ENCODE measurements around the gene USP31.
A peak's percentile ranks its signal among the peaks of the same experiment; 100 is the strongest.

USP31 gene, protein sequence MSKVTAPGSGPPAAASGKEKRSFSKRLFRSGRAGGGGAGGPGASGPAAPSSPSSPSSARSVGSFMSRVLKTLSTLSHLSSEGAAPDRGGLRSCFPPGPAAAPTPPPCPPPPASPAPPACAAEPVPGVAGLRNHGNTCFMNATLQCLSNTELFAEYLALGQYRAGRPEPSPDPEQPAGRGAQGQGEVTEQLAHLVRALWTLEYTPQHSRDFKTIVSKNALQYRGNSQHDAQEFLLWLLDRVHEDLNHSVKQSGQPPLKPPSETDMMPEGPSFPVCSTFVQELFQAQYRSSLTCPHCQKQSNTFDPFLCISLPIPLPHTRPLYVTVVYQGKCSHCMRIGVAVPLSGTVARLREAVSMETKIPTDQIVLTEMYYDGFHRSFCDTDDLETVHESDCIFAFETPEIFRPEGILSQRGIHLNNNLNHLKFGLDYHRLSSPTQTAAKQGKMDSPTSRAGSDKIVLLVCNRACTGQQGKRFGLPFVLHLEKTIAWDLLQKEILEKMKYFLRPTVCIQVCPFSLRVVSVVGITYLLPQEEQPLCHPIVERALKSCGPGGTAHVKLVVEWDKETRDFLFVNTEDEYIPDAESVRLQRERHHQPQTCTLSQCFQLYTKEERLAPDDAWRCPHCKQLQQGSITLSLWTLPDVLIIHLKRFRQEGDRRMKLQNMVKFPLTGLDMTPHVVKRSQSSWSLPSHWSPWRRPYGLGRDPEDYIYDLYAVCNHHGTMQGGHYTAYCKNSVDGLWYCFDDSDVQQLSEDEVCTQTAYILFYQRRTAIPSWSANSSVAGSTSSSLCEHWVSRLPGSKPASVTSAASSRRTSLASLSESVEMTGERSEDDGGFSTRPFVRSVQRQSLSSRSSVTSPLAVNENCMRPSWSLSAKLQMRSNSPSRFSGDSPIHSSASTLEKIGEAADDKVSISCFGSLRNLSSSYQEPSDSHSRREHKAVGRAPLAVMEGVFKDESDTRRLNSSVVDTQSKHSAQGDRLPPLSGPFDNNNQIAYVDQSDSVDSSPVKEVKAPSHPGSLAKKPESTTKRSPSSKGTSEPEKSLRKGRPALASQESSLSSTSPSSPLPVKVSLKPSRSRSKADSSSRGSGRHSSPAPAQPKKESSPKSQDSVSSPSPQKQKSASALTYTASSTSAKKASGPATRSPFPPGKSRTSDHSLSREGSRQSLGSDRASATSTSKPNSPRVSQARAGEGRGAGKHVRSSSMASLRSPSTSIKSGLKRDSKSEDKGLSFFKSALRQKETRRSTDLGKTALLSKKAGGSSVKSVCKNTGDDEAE (N-terminal part only)

DNA sequence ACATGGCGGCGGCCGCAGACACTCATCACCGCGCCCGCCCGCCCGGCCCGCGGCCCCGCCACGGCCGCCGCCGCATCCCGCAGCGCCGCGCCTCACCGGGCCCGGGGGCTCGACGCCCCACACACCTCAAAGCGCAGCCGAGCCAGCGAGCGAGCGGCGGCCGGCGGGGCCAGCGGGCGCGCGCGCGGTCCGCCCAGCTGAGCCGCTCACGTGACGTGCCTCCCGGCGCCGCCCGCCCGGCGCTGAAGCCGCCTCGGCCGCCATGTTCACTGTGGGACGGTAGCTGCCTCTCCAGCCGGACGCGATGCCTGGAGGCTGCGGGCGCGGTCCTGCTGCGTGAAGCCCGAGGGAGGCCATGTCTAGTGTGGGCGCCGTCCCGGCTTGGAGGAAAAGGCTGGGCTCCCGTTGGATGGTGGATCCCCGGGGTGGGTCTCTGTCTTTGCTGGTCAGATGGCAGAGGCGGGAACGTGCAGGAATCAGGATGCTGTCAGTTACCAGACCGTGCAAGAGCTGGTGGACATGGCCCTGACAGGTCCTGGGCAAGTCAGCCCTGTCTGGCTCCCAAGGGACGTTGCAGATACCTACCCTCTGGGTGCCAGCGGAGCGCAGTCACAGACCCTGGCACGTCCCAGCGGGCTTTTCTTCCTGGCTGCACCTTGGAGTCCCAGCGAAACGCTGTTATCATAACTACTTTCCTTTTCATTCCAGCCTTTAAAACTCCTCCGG lies at the start of gene USP31:
TSS of gene USP31 (minus strand) at position 186 of the 726 bp plus-strand sequence. CDS start at position 4, 182 bp downstream.
- peak; percentile 98 for DNase-seq (ENCODE audit: low spot score)

DNA sequence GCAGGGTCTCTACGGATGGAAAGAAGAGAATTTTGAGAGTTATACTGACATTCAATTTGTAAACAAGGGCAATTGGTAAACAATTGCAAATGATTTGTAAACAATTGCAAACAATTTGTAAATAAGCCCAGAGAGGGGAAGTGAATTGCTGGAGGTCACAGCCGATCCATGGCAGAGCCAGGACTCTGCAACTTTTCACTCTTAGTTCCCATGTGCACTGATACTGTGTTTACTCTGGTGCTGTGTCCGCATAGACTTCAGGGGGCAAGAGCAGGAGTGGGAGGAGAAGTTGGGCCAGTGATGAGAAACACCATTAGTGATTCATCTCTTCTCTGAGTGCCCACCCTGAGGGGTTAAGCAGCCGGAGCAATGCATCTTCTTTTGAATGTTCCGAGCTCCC lies 47.3 kb upstream of the USP31 start:
- no peak for DNase-seq (ENCODE audit: low spot score)

DNA sequence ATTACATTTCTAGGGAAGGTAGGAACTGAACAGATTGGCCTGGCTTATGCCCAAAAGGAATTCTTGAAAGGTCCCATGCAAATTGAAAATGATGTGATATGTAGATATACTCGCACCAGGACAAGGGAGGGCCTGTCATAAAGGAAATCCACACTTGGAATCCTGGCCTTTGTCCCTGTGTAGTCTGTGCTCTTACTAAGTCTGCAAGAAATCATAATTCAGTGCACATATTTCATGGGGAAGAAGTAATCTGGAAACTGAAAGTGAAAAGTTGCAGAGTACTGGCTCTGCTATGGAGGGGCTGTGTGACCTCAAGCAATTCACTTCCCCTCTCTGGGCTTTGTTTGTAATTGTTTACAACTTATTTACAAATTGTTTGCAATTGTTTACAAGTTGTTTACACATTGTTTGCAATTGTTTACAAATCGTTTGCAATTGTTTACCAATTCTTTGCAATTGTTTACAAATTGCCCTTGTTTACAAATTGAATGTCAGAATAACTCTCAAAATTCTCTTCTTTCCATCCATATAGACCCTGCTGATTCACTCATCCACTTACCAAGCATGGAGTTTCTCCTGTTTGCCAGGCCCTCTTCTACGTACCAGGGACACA lies 46.2 kb upstream of the USP31 start:
- no peak for DNase-seq (ENCODE audit: low spot score)

DNA sequence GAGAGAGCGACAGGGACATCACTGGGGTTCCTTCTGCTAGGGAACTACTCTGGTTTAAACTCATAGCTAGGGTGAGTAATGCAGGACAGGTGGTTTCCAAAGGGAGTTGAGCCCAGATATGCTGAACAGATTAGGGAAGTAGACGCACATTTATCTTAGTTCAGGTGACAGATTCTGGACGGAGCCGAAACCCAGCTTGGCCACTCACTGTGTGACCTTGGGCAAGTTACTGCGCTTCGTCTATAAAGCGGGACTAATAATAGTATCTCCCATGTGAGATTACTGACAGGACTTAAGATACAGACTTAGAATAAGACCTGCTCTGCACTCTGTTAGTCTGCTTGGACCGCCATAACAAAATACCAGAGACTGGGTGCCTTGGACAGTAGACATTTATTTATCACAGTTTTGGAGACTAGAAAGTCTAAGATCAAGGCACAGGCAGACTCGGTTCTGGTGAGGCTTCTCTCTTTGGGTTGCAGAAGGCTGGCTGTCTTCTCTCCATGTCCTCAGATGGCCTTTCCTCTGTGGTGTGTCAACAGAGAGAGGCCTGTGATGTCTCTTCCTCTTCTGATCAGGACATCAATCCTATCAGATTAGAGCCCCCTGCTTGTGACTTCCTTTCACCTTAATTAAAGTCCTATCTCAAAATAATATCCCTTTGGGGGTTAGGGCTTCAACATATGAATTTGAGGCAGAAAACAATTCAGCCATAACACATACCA lies 45.4 kb upstream of the USP31 start:
- no peak for DNase-seq (ENCODE audit: low spot score)

DNA sequence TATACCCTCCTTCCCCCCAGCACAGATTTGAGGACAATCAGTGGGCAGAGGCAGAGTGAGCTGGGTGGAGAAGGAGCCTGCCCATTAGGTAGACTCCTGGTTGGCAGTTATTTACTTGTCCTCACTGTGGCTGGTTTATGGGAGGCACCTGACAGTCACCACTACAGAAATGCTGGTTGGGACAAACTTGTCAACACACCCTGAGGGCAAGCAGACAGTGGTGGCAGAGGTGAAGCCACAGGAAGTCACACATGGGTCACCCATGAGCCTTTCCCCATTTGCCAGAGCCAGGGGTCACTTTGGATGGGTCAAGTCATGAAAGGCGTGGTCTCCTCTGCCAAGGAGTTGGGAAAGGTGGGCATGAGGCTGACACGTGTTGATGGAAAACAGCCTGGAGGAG lies 39.7 kb upstream of the USP31 start:
- DNase-seq (ENCODE audit: low spot score) = no peak

DNA sequence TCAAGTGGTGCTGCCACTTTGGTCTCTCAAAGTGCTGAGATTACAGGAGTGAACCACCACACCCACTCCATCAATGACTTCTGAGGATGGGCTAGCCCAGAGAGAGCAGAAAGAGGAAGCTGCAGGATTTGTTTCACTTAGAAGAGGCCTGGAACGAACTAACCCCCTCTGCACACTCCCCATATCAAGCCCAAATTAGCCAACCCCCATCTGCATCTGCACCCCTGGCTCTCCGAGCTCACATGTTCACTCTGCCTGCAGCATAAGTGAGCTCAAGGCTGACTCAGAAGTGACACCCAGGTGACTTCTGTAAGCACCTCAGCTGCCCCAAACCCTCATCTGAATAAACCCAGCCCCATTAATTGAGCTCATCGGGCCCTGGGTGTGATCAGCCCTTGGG lies 38.1 kb upstream of the USP31 start:
- no peak for DNase-seq (ENCODE audit: low spot score)

DNA sequence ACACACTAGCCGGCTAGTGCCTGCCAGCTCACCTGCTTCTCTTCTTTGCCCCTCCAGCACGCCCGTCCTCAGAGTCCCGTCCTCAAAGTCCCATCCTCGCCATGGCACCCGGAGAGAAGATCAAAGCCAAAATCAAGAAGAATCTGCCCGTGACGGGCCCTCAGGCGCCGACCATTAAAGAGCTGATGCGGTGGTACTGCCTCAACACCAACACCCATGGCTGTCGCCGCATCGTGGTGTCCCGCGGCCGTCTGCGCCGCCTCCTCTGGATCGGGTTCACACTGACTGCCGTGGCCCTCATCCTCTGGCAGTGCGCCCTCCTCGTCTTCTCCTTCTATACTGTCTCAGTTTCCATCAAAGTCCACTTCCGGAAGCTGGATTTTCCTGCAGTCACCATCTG lies 36.9 kb upstream of the USP31 start:
- DNase-seq (ENCODE audit: low spot score) = no peak

DNA sequence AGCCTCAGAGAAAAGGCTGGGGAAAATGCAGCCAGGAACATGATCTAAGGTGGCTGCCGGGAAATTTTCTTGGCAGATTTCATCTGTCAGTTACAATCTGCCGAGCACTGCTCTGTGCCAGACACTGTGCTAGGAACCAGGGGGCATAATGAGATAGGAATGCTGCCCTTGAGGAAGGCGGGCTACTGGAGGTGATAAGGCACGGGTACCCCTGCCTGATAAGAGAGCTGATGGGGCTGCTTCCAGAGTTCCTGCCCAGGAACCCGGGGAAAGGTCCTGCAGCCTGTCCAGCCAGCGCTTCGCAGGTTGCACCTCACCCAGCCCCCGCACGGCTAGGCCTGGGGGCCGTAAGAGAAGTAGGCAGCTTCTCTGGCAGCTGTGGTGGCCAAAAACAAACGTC lies 36.4 kb upstream of the USP31 start:
- no peak for DNase-seq (ENCODE audit: low spot score)

DNA sequence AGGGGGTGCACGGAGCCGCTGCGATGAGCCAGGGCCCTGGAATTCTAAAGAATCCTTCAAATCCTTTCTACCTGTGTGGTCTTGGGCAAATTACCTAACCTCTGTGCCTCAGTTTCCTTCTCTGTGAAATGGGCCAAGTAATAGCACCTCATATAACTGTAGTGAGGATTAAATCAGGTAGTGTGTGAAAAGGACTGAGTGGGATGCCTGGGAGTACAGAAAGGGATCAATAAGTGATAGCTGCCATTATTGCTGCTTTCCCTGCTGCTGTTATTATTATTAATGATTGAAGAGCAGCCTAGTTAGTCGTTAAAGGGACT lies 34.3 kb upstream of the USP31 start:
- DNase-seq (ENCODE audit: low spot score) = no peak

DNA sequence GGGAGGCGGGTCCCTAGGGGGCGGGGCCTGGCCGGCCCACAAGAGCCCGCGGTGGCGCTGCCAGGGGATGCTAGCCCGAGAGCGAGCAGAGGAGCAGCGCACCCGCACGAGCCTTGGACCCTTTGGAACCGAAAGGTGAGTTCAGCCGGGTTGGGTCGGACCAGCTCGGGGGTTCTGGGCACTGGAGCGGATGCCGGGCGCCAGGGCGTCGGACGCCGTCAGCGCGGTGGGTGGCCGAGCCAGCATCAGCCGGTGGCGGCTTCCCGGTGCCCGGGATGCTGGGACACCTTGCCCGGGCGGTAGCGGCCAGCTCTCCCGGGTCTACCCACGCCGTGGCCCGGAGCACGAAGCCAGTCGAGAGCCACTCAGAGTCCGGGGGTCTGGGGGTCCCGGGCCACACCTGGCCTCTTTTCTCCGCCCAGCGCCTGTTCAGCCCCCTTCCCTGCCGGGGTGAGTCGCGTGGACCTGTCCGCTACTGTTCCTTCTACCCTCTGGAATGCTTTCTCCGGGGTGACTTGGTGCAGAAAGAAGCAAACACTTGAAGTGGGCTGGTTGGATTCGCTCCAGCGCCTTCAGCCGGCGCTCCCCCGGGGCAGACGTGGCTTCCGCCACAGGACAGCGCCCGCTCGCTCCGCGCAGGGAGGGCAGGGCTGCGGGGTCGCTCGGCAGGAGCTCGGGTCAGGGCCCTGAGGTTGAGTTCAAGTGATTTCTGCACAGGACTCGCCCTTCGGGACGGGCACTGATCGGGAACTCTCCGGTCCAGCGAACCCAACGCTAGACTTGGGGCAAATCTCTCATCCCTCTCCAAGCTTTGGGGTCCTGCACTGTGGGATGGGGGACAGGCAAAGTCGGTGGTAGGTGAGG lies 33.7 kb upstream of the USP31 start, which contains the start of gene SCNN1G:
TSS of gene SCNN1G (plus strand) at position 67 of the 864 bp plus-strand sequence. CDS start 3,527 bp downstream, outside the sequence.
- DNase-seq (ENCODE audit: low spot score) = peak; percentile 58

DNA sequence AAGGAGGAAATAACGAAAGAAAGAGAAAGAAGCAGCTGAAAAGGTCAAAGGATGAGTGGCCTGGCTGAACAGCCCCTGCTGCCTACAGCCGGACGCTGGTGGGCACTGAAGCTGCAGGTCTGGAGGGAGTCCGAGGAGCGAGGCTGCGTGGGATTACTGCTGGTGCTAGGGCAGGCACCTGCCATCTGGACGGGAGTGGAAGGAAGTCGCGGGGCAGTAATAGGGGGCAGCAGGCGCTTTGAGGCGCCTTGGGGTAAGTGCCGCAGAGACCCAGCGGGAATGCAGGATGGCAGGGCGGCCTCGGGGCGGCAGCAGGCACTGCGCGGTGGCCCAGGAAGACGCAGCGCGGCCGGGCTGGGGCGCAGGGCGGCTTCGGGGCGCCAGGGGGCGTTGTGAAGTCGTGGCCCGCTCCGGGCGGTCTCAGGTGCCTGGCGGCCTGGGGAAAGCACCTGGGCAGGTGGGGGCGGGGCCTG lies 33.0 kb upstream of the USP31 start:
- DNase-seq (ENCODE audit: low spot score) = peak; percentile 86

DNA sequence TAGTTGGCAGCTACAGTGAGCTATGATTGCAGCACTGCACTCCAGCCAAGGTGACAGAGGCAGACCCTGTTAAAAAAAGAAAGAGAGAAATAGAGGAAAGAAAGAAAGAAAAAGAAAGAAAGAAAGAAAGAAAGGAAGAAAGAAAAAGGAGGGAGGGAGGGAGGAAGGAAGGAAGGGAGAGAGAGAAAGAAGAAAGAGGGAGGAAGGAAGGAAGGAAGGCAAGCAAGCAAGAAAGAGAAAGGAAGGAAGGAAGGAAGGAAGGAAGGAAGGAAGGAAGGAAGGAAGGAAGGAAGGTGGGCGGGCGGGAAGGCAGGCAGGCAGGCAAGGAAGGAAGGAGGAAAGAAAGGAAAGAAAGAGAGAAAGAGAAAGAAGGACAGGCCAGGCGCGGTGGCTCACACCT lies 32.3 kb upstream of the USP31 start:
- no peak for DNase-seq (ENCODE audit: low spot score)

DNA sequence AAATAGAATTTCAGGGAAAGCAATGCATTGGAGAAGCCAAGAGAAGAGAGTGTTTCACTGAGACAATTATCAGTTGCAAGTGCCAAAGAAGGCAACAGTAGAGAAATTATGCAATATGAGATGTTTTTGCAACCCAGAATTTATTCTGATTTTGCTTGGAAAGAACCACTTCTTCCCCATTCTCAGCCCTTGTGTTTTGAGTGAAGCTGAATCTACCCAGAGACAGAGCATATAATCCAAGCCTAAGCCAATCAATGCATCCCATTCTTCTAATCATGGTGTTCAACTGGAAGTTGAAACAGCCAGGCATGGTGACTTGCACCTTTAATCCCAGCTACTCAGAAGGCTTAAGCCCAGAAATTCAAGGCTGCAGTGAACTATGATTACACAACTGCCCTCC lies 26.4 kb upstream of the USP31 start:
- no peak for DNase-seq (ENCODE audit: low spot score)

DNA sequence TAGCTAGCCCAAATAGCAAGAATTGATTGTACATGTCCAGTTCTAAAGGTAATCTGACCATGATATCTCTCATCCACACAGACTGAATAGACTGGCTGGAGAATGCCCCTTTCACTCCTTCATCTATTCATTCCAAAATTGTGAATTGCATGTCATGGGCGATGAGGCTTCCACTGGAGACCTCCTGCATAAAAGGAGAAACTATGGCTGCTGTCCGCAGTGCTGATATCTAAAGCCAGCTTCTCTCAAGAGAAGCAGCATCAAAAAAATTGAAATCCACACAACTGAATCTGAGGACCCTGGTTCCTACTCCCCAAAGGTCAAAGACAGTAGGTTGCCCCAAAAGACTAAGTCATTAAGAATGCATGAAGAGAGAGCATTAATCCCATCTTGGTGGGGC lies 25.4 kb upstream of the USP31 start:
- no peak for DNase-seq (ENCODE audit: low spot score)

DNA sequence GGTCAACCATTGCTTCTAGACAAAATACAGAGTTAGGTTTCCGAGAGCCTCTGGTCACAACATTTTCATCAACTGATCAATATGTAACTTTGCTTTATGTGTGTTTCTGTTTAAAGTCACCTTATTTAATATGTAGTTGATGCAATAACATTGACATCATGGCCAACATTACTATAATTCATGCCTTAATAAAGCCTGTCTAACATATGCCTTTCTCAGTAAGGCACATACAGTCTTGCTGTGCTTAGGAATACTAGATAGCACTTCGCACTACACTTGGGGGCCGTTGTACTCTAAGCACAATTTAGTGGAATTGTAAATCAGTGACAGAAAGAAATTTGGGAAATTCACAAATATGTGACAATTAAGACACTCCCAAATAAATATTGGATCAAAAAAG lies 23.7 kb upstream of the USP31 start:
- no peak for DNase-seq (ENCODE audit: low spot score)

DNA sequence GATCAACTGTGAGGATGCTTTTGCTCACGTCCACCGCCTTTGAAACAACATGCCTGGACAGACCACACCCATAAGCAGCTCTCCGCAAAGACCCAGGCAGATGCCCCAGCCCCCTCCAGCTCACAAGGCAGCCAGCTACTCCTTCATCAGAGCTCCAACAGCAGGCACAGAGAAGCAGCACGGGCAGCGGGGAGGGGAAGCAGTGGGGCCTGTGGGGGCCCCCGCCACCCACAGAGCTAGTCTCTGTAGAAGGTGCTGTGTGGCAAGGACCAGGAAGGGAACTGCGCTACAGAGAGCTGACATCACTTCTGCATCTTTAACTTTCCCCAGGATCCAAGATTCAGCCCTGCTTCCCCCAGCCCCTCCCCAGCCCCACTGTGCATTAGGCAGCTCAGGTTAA lies 23.3 kb upstream of the USP31 start:
- DNase-seq (ENCODE audit: low spot score) = no peak

DNA sequence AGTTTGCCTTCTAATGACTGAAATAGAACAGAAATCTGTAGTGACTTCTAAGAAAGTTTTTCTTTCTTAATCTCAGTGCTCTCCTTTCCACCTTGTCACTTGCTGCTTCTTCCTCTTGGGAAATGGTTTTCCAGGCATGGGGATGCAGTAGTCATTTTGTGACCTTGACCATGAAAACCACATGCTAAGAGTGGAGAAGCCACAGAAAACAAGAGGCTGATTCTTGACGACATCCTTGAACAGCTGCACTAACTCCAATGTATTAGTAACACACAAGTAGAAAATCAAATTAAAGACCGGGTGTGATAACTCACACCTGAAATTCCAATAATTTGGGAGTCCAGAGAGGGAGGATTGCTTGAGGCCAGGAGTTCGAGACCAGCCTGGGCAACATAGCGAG lies 15.5 kb upstream of the USP31 start:
- no peak for DNase-seq (ENCODE audit: low spot score)

DNA sequence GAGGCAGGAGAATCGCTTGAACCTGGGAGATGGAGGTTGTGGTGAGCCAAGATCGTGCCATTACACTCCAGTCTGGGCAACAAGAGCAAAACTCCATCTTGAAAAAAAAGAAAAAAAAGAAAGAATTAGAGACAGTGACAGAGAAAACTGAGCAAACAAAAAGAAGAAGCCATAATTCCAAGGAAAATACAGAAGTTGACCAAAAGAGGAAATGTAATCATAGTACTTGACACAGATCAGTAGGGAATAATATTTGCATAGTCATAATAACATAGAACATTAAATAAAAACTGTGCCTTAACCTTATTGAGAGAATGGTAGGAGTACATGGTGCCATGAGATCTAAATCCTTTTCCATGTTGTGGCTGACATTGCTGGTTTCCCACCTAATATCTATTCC lies 14.7 kb upstream of the USP31 start:
- DNase-seq (ENCODE audit: low spot score) = no peak

DNA sequence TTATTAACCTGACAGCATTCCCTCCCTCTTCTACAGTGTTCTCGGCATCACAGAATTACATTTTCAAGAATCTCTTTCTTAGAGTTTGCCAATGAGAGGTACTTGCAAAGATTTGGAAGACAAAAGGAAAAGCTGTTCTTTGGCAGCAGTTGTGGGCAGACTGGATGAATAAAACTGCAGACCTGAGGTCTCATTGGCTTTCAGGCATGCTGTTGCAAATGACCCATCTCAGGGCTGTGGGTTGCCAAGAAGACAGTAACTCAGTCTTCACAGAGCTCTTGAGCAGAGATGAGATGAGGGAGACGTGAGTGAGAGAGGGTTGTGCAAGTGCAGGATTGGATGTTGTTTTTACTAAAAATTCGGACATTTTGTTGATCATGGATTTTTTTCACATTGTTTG lies 11.3 kb upstream of the USP31 start:
- DNase-seq (ENCODE audit: low spot score) = no peak

DNA sequence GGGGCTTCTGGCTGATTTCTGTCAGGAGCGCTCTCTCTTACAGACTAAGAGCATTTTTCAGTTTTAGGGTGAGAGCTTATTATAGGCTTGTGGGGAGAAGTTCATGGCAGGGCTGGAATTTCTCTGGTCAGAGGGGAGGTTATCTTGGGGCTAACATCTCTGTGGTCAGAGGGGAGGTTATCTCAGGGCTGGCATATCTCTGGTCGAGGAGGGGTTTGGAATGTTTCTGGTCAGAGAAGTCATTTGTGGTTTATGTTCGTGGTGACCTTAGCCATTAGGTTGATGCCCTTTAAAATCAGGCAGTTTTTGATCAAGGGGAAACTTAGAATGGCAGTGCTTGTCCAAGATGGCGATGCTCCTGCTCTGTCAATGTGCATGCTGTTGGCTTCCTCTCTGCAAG lies 10.8 kb upstream of the USP31 start:
- DNase-seq (ENCODE audit: low spot score) = no peak

All from kidney tubule cell (primary cell).